Measurements from ENCODE around the gene ANKRD11.

Gene ANKRD11

DNA sequence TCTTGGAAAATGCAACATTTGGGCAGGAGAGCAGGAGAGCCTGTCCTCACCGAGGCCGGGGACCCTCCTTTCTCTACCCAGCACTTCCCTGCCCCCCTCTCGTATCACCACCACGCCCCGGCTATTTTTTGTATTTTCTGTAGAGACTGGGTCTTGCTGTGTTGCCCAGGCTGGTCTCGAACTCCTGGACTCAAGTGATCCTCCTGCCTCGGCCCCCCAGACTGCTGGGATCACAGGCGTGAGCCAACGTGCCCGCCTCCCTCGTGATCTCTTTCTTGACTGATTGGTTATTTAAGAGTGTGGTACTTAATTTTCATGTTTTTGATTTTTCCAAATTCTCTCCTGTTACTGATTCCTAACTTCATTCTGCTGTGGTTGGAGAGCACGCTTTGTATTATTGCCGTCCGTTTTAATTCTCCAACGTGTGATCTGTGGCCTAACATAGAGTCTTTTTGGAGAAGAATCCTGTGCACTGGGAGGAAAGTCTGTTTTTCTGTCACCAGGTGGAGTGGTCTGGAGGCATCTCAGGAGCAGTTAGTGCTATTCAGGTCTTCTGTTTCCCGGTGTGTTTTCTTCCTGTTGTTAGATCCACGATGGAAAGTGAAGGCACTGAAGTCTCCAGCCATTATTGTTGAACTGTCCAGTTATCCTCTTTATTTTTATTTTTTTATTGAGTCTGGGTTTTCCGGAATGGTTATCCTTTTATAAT is 232.4 kb downstream of the ANKRD11 start:
- 88% methylated on average over 14 of the region's 18 CpGs for WGBS
- H2AFZ ChIP-seq (ENCODE audit: low read depth, low read length): no peak overlapping the region

DNA sequence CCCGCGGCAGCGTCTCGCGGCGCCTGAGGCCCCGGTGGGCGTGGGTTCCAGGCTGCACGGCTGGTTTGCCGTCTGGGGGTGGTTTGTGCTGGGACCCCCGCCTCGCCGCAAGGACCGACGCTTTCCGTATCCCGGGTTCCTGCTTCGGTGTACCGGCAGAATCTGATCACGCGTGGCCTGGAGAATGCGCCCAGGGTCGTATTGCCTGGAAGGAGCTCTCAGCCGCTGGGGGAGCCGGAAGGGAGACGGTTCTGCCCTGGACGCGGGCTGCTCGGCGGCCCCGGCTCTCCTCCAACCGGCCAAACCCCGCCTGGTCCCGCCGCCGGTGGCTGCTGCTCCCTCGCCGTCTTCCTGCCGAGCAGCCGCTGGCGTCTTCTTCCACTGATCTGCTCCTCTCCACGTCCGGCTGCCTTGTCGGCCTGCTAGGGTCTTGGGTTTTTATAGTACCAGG is 233.1 kb downstream of the ANKRD11 start:
- Histone ChIP-seq H2AK5ac (ENCODE audit: low read length, severe bottlenecking) (no peak overlapping the region), H3K4ac (ENCODE audit: low read depth in 1 of 2, low read length in 2 of 2) (no peak overlapping the region), H3K27me3 (ENCODE audit: control insufficient read depth in 1 of 2, insufficient read depth in 1 of 2, low read length in 2 of 2) (no peaks in the 10 kb centered on the region), H2BK15ac (ENCODE audit: low read depth, poor library complexity, severe bottlenecking) (peak overlapping the region; percentile 96), H3K4me3 (ENCODE audit: insufficient read depth in 1 of 2, low read depth in 1 of 2, low read length in 2 of 2) (peak overlapping the region; percentile 33 to 85), H4K91ac (ENCODE audit: low read length) (peak overlapping the region; percentile 83), H2BK5ac (ENCODE audit: low read depth, low read length, poor library complexity, severe bottlenecking) (no peak overlapping the region), H3K4me1 (ENCODE audit: control insufficient read depth, insufficient read depth, low read depth, low read length) (peaks cover 12% of the 10 kb centered on the region), H4K8ac (ENCODE audit: low read length) (peak overlapping the region; percentile 93), H3K14ac (ENCODE audit: low read length in 2 of 2) (no peak overlapping the region), H3K36me3 (ENCODE audit: control insufficient read depth in 1 of 2, insufficient read depth in 2 of 2, low read depth in 1 of 2, low read length in 2 of 2) (peaks cover 0 to 6% of the 10 kb centered on the region in 2 experiments), H3K79me1 (replicated peaks; ENCODE audit: low read length, poor library complexity, severe bottlenecking) (peaks cover 1% of the 10 kb centered on the region), H3K18ac (ENCODE audit: low read depth in 1 of 2, low read length in 2 of 2) (peak overlapping the region; percentile 54 to 70), H3K23ac (ENCODE audit: low read length in 2 of 2) (peak overlapping the region in 1 of 2 experiments; percentile 70), H3K4me2 (ENCODE audit: low read length, poor library complexity, severe bottlenecking) (no peak overlapping the region), H2AFZ (ENCODE audit: low read depth, low read length) (peak overlapping the region; percentile 62), H3K9ac (ENCODE audit: low read length) (peak overlapping the region; percentile 88), H2BK120ac (ENCODE audit: low read depth, low read length) (no peak overlapping the region), H2BK12ac (ENCODE audit: low read length in 2 of 2) (peak overlapping the region in 1 of 2 experiments; percentile 54), H3K9me3 (ENCODE audit: control insufficient read depth, low read length) (no peaks in the 10 kb centered on the region), H3K27ac (ENCODE audit: low read length, poor library complexity, severe bottlenecking) (no peak overlapping the region)
- 13% methylated on average over 43 of the region's 44 CpGs for WGBS
- no peak for DNase-seq

More for the DNA sequence above, 232.4 kb downstream of the ANKRD11 start:
- no peak overlapping the region for H4K91ac ChIP-seq (ENCODE audit: low read length)
- no peak overlapping the region for H2BK120ac ChIP-seq (ENCODE audit: low read depth, low read length)
- H2BK12ac ChIP-seq (ENCODE audit: low read length in 2 of 2): no peak overlapping the region
- peaks cover 3% of the 10 kb centered on the region for H3K79me1 ChIP-seq (replicated peaks; ENCODE audit: low read length, poor library complexity, severe bottlenecking)
- peaks cover 12% of the 10 kb centered on the region for H3K4me1 ChIP-seq (ENCODE audit: control insufficient read depth, insufficient read depth, low read depth, low read length)
- no peak overlapping the region for H2BK5ac ChIP-seq (ENCODE audit: low read depth, low read length, poor library complexity, severe bottlenecking)
- H4K8ac ChIP-seq (ENCODE audit: low read length): peak overlapping the region; percentile 93
- H2BK15ac ChIP-seq (ENCODE audit: low read depth, poor library complexity, severe bottlenecking): no peak overlapping the region
- no peak overlapping the region for H3K23ac ChIP-seq (ENCODE audit: low read length in 2 of 2)
- H3K4me2 ChIP-seq (ENCODE audit: low read length, poor library complexity, severe bottlenecking): no peak overlapping the region
- H2AK5ac ChIP-seq (ENCODE audit: low read length, severe bottlenecking): no peak overlapping the region
- no peak overlapping the region for H3K27ac ChIP-seq (ENCODE audit: low read length, poor library complexity, severe bottlenecking)
- H3K18ac ChIP-seq (ENCODE audit: low read depth in 1 of 2, low read length in 2 of 2): no peak overlapping the region
- H3K27me3 ChIP-seq (ENCODE audit: control insufficient read depth in 1 of 2, insufficient read depth in 1 of 2, low read length in 2 of 2): no peaks in the 10 kb centered on the region
- no peak overlapping the region for H3K14ac ChIP-seq (ENCODE audit: low read length in 2 of 2)
- H3K4ac ChIP-seq (ENCODE audit: low read depth in 1 of 2, low read length in 2 of 2): no peak overlapping the region
- peak overlapping the region; percentile 88 for H3K9ac ChIP-seq (ENCODE audit: low read length)
- no peak for DNase-seq
- H3K9me3 ChIP-seq (ENCODE audit: control insufficient read depth, low read length): no peaks in the 10 kb centered on the region
- H3K36me3 ChIP-seq (ENCODE audit: control insufficient read depth in 1 of 2, insufficient read depth in 2 of 2, low read depth in 1 of 2, low read length in 2 of 2): peaks cover 0 to 6% of the 10 kb centered on the region in 2 experiments
- H3K4me3 ChIP-seq (ENCODE audit: insufficient read depth in 1 of 2, low read depth in 1 of 2, low read length in 2 of 2): peak overlapping the region in 1 of 2 experiments; percentile 85

DNA sequence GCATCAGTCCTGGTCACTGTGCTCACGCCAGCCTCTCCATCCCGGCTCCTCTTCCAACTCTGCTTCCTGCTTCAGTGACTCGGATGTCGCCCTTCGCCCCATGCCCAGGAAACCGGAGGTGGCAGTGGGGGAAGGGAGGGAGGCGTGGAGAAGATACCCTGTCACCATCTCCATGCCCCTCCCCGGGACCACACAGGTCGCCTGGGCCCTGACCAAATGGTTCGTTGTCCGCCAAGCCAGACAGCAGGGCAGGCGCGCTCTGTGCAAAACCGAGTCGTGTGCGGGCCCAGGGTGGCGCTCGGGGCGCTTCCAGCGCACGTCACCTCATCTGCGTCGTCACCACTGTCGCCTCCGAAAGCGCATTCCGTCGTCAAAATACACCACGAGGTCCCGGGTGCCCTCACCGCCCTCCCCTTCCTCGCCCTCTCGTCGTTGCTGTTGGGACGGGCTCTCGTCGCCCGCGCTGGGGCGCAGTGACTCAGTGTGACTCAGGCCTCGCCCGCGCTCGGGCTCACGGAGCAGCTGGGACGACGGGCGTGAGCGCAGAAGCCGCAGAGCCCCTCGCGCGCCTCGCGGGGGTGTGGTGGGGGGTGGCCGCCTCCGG is 233.6 kb downstream of the ANKRD11 start:
- 12% methylated on average over 47 of the region's 57 CpGs for WGBS
- Histone ChIP-seq H4K8ac (ENCODE audit: low read length) (peak overlapping the region; percentile 93), H3K14ac (ENCODE audit: low read length in 2 of 2) (no peak overlapping the region), H3K4me1 (ENCODE audit: control insufficient read depth, insufficient read depth, low read depth, low read length) (peaks cover 12% of the 10 kb centered on the region), H2AK5ac (ENCODE audit: low read length, severe bottlenecking) (no peak overlapping the region), H3K9ac (ENCODE audit: low read length) (peak overlapping the region; percentile 88), H3K4ac (ENCODE audit: low read depth in 1 of 2, low read length in 2 of 2) (no peak overlapping the region), H2BK5ac (ENCODE audit: low read depth, low read length, poor library complexity, severe bottlenecking) (no peak overlapping the region), H3K4me3 (ENCODE audit: insufficient read depth in 1 of 2, low read depth in 1 of 2, low read length in 2 of 2) (peak overlapping the region; percentile 33 to 85), H3K23ac (ENCODE audit: low read length in 2 of 2) (peak overlapping the region in 1 of 2 experiments; percentile 70), H2BK12ac (ENCODE audit: low read length in 2 of 2) (peak overlapping the region in 1 of 2 experiments; percentile 50), H3K27me3 (ENCODE audit: control insufficient read depth in 1 of 2, insufficient read depth in 1 of 2, low read length in 2 of 2) (no peaks in the 10 kb centered on the region), H2BK15ac (ENCODE audit: low read depth, poor library complexity, severe bottlenecking) (peak overlapping the region; percentile 96), H3K27ac (ENCODE audit: low read length, poor library complexity, severe bottlenecking) (no peak overlapping the region), H2AFZ (ENCODE audit: low read depth, low read length) (peak overlapping the region; percentile 62), H3K9me3 (ENCODE audit: control insufficient read depth, low read length) (no peaks in the 10 kb centered on the region), H3K18ac (ENCODE audit: low read depth in 1 of 2, low read length in 2 of 2) (peak overlapping the region; percentile 37 to 70), H2BK120ac (ENCODE audit: low read depth, low read length) (no peak overlapping the region), H4K91ac (ENCODE audit: low read length) (peak overlapping the region; percentile 83), H3K4me2 (ENCODE audit: low read length, poor library complexity, severe bottlenecking) (no peak overlapping the region), H3K79me1 (replicated peaks; ENCODE audit: low read length, poor library complexity, severe bottlenecking) (peaks cover 1% of the 10 kb centered on the region), H3K36me3 (ENCODE audit: control insufficient read depth in 1 of 2, insufficient read depth in 2 of 2, low read depth in 1 of 2, low read length in 2 of 2) (peaks cover 0 to 3% of the 10 kb centered on the region in 2 experiments)
- DNase-seq: peak; percentile 72

DNA sequence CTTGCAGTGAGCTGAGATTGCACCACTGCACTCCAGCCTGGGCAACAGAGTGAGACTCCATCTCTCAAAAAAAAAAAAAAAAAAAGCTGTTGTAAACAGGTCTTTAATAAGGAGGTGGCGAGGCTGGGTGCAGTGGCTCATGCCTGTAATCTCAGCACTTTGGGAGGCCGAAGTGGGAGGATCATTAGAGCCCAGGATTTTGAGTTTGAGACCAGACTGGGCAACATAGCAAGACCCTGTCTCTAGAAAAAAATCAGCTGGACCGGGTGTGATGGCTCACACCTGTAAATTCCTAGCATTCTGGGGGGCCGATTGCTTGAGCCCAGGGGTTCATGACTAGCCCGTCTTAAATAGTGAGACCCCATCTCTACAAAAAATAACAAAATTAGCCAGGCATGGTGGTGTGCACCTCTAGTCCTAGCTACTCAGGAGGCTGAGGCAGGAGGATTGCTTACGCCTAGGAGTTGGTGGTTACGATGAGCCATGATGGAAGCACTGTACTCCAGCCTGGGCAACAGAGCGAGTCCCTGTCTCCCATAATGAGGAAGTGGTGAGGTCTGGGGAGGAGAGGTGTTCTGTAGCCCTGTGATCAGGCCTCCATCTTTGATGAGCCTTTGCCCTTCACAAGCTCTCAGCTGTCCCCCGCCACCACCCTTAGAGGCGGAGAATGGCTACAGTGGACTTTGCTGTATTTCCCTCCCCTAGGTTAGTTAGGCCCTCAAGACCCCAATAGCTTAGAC is 236.6 kb downstream of the ANKRD11 start:
- Histone ChIP-seq H3K4me3 (ENCODE audit: insufficient read depth in 1 of 2, low read depth in 1 of 2, low read length in 2 of 2) (no peak overlapping the region), H3K18ac (ENCODE audit: low read depth in 1 of 2, low read length in 2 of 2) (no peak overlapping the region), H3K4ac (ENCODE audit: low read depth in 1 of 2, low read length in 2 of 2) (no peak overlapping the region), H3K4me1 (ENCODE audit: control insufficient read depth, insufficient read depth, low read depth, low read length) (peaks cover 9% of the 10 kb centered on the region), H2BK15ac (ENCODE audit: low read depth, poor library complexity, severe bottlenecking) (no peak overlapping the region), H2BK12ac (ENCODE audit: low read length in 2 of 2) (no peak overlapping the region), H3K27ac (ENCODE audit: low read length, poor library complexity, severe bottlenecking) (no peak overlapping the region), H4K91ac (ENCODE audit: low read length) (no peak overlapping the region), H2BK120ac (ENCODE audit: low read depth, low read length) (no peak overlapping the region), H2AK5ac (ENCODE audit: low read length, severe bottlenecking) (no peak overlapping the region), H3K4me2 (ENCODE audit: low read length, poor library complexity, severe bottlenecking) (no peak overlapping the region), H3K9ac (ENCODE audit: low read length) (no peak overlapping the region), H3K79me1 (replicated peaks; ENCODE audit: low read length, poor library complexity, severe bottlenecking) (peaks cover 1% of the 10 kb centered on the region), H4K8ac (ENCODE audit: low read length) (no peak overlapping the region), H3K27me3 (ENCODE audit: control insufficient read depth in 1 of 2, insufficient read depth in 1 of 2, low read length in 2 of 2) (no peaks in the 10 kb centered on the region), H2AFZ (ENCODE audit: low read depth, low read length) (no peak overlapping the region), H3K36me3 (ENCODE audit: control insufficient read depth in 1 of 2, insufficient read depth in 2 of 2, low read depth in 1 of 2, low read length in 2 of 2) (peaks cover 0 to 3% of the 10 kb centered on the region in 2 experiments), H2BK5ac (ENCODE audit: low read depth, low read length, poor library complexity, severe bottlenecking) (no peak overlapping the region), H3K23ac (ENCODE audit: low read length in 2 of 2) (no peak overlapping the region), H3K9me3 (ENCODE audit: control insufficient read depth, low read length) (no peaks in the 10 kb centered on the region), H3K14ac (ENCODE audit: low read length in 2 of 2) (no peak overlapping the region)
- WGBS: 95% methylated on average over 10 of the region's 10 CpGs
- no peak for DNase-seq

All from mesenchymal stem cell (in vitro differentiated cells and primary cell).